ENCODE data around the gene ZC3H4.
"Not testable (repeated sequence)": the region's sequence is repeated elsewhere in the genome, so short reads cannot be mapped to it uniquely, and the experiment has no call there.

Gene ZC3H4

GRCh38 chr19:47112997-47113849 lies at the start of gene ZC3H4:
Gene ZC3H4 (minus strand): TSS chr19:47113776. CDS start chr19:47112584, 1,192 bp downstream.
- peak; percentile 97 for DNase-seq (ENCODE audit: low read depth)

- DNase-seq (ENCODE audit: low read depth) = no peak
Observed at GRCh38 chr19:47161876-47162489, 48.4 kb upstream of the ZC3H4 start.

GRCh38 chr19:47158879-47159503 lies 45.4 kb upstream of the ZC3H4 start:
- DNase-seq (ENCODE audit: low read depth) = no peak

- DNase-seq (ENCODE audit: low read depth) = no peak
Observed at GRCh38 chr19:47158367-47158791, 44.8 kb upstream of the ZC3H4 start.

GRCh38 chr19:47157431-47158321 lies 44.1 kb upstream of the ZC3H4 start:
- no peak for DNase-seq (ENCODE audit: low read depth)

- no peak for DNase-seq (ENCODE audit: low read depth)
Observed at GRCh38 chr19:47156861-47157430, 43.4 kb upstream of the ZC3H4 start.

GRCh38 chr19:47155148-47155547 lies 41.6 kb upstream of the ZC3H4 start:
- DNase-seq (ENCODE audit: low read depth) = no peak

GRCh38 chr19:47153266-47153665 lies 39.7 kb upstream of the ZC3H4 start:
- DNase-seq (ENCODE audit: low read depth) = no peak

- DNase-seq (ENCODE audit: low read depth) = no peak
Observed at GRCh38 chr19:47152632-47153031, 39.1 kb upstream of the ZC3H4 start.

- no peak for DNase-seq (ENCODE audit: low read depth)
Observed at GRCh38 chr19:47152205-47152604, 38.6 kb upstream of the ZC3H4 start.

- DNase-seq (ENCODE audit: low read depth) = no peak
Observed at GRCh38 chr19:47151627-47152026, 38.1 kb upstream of the ZC3H4 start.

GRCh38 chr19:47146920-47147319 lies 33.3 kb upstream of the ZC3H4 start:
- DNase-seq (ENCODE audit: low read depth) = no peak

GRCh38 chr19:47145639-47146486 lies 32.3 kb upstream of the ZC3H4 start:
- no peak for DNase-seq (ENCODE audit: low read depth)

- DNase-seq (ENCODE audit: low read depth) = no peak
Observed at GRCh38 chr19:47144630-47145029, 31.1 kb upstream of the ZC3H4 start.

- no peak for DNase-seq (ENCODE audit: low read depth)
Observed at GRCh38 chr19:47143322-47144073, 29.9 kb upstream of the ZC3H4 start.

- no peak for DNase-seq (ENCODE audit: low read depth)
Observed at GRCh38 chr19:47142779-47143178, 29.2 kb upstream of the ZC3H4 start.

- no peak for DNase-seq (ENCODE audit: low read depth)
Observed at GRCh38 chr19:47141695-47142094, 28.1 kb upstream of the ZC3H4 start.

- not testable (repeated sequence) for DNase-seq (ENCODE audit: low read depth)
Observed at GRCh38 chr19:47141252-47141651, 27.7 kb upstream of the ZC3H4 start.

GRCh38 chr19:47135156-47135555 lies 21.6 kb upstream of the ZC3H4 start:
- DNase-seq (ENCODE audit: low read depth) = no peak

GRCh38 chr19:47134545-47134944 lies 21.0 kb upstream of the ZC3H4 start:
- no peak for DNase-seq (ENCODE audit: low read depth)

Data from stromal cell of bone marrow (primary cell).